GM12874 (cell line): ENCODE measurements around the gene AURKAIP1.

ENCODE experiments used
- CTCF ChIP-seq: IDR thresholded peaks from 2 replicates; pipeline ENCODE4 v1.5.1; 2011; ENCODE audit warnings: low read depth, mild to moderate bottlenecking, control low read depth, low read length, moderate library complexity; ENCODE audit not compliant: insufficient read depth

The AURKAIP1 gene

DNA sequence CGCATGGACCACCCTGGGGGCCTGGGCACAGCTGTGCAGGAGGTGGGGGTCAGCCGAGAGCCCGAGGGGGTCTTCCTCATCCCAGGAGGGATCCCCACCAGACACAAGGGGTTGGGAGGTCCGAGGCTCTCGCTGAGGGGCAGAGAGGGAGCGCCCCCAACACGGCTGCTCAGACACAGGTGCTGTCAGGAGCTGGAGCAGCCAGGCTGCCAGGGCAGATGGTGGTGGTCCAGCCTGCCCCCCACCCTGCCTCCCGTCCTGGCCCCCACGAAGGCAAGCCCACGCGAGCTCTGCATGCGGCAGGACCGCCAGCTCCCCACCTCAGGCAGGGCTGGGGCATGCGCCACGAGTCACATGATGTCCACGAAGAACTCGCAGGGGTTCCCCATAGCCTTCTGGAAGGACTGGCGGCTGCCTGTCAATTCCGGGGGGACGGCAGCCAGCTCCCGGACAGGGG lies 39.2 kb downstream of the AURKAIP1 start:
- no peak for TF ChIP-seq CTCF

DNA sequence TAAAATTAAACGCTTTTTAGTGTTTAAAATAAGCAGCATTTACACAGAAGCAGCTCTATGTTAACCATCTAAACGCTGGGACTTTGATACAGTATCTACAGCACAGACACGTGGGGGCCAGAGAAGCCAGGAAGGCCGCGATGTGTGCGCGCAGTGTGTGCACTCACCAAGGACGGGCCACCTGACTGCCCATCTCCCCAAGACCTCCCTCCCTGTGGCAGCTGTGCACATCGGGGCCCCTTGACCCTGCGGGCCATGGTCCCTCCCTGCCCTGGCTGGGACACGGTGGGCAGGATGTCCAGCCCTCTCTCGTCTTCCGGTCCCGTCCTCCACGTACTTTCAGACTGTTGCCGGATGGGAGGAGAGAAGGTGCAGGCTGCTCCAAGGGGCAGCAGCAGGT lies 39.7 kb downstream of the AURKAIP1 start:
- no peak for TF ChIP-seq CTCF

- no peak for TF ChIP-seq CTCF
Measured at GRCh38 chr1:1334835-1335234, 40.2 kb downstream of the AURKAIP1 start.

GRCh38 chr1:1333551-1334241 lies 41.3 kb downstream of the AURKAIP1 start:
- no peak for TF ChIP-seq CTCF

DNA sequence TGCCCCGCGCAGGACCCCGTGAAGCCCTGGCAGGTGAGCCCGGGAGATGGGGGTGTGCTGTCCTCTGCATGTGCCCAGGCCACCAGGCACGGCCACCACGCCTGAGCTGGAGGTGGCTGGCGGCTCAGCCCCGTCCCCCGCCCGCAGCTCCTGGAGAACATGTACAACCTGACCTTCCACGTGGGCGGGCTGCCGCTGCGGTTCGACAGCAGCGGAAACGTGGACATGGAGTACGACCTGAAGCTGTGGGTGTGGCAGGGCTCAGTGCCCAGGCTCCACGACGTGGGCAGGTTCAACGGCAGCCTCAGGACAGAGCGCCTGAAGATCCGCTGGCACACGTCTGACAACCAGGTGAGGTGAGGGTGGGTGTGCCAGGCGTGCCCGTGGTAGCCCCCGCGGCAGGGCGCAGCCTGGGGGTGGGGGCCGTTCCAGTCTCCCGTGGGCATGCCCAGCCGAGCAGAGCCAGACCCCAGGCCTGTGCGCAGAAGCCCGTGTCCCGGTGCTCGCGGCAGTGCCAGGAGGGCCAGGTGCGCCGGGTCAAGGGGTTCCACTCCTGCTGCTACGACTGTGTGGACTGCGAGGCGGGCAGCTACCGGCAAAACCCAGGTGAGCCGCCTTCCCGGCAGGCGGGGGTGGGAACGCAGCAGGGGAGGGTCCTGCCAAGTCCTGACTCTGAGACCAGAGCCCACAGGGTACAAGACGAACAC lies 42.1 kb downstream of the AURKAIP1 start:
- TF ChIP-seq CTCF = no peak

GRCh38 chr1:1332031-1332755 lies 42.8 kb downstream of the AURKAIP1 start:
- no peak for TF ChIP-seq CTCF

DNA sequence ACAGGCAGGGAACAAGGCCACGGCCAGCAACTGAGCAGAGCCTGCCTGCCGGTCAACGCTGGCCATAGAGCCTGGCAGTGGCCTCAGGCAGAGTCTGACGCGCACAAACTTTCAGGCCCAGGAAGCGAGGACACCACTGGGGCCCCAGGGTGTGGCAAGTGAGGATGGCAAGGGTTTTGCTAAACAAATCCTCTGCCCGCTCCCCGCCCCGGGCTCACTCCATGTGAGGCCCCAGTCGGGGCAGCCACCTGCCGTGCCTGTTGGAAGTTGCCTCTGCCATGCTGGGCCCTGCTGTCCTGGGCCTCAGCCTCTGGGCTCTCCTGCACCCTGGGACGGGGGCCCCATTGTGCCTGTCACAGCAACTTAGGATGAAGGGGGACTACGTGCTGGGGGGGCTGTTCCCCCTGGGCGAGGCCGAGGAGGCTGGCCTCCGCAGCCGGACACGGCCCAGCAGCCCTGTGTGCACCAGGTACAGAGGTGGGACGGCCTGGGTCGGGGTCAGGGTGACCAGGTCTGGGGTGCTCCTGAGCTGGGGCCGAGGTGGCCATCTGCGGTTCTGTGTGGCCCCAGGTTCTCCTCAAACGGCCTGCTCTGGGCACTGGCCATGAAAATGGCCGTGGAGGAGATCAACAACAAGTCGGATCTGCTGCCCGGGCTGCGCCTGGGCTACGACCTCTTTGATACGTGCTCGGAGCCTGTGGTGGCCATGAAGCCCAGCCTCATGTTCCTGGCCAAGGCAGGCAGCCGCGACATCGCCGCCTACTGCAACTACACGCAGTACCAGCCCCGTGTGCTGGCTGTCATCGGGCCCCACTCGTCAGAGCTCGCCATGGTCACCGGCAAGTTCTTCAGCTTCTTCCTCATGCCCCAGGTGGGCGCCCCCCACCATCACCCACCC lies 43.7 kb downstream of the AURKAIP1 start, which contains the start of gene TAS1R3:
Gene TAS1R3, plus strand, starts transcription at position 213 of the 898 bp plus-strand sequence. Its CDS starts 66 bp downstream, at position 279.
- TF ChIP-seq CTCF = no peak
